HG03521 (cell line): Measurements from ENCODE around the gene UBAC2.

ENCODE experiments used
- ATAC-seq: cut with Tn5 transposase; IDR thresholded peaks from one replicate; pipeline ENCODE4 v1.9.1; 2021; ENCODE audit warnings: mild to moderate bottlenecking, moderate library complexity; ENCODE audit not compliant: unreplicated experiment

Gene UBAC2

GRCh38 chr13:99370481-99371275 is 170.0 kb downstream of the UBAC2 start:
- ATAC-seq, result no peak

- ATAC-seq, result no peak
Measured at GRCh38 chr13:99371956-99372355, 171.3 kb downstream of the UBAC2 start.

GRCh38 chr13:99373436-99373835 is 172.8 kb downstream of the UBAC2 start:
- ATAC-seq, result no peak

- ATAC-seq, result no peak
Measured at GRCh38 chr13:99374169-99374991, 173.7 kb downstream of the UBAC2 start.

GRCh38 chr13:99374994-99375737 is 174.5 kb downstream of the UBAC2 start:
- peak; percentile 45 for ATAC-seq

- no peak for ATAC-seq
Measured at GRCh38 chr13:99375738-99376080, 175.1 kb downstream of the UBAC2 start.

- peak; percentile 50 for ATAC-seq
Measured at GRCh38 chr13:99376132-99376531, 175.5 kb downstream of the UBAC2 start.

- no peak for ATAC-seq
Measured at GRCh38 chr13:99376924-99377323, 176.3 kb downstream of the UBAC2 start.

- no peak for ATAC-seq
Measured at GRCh38 chr13:99377641-99378040, 177.0 kb downstream of the UBAC2 start.

GRCh38 chr13:99378985-99379733 is 178.5 kb downstream of the UBAC2 start:
- no peak for ATAC-seq

- no peak for ATAC-seq
Measured at GRCh38 chr13:99379856-99380801, 179.5 kb downstream of the UBAC2 start.

- ATAC-seq, result peak; percentile 68
Measured at GRCh38 chr13:99380921-99381645, 180.4 kb downstream of the UBAC2 start.

- ATAC-seq, result no peak
Measured at GRCh38 chr13:99381766-99382165, 181.1 kb downstream of the UBAC2 start.

GRCh38 chr13:99382428-99383133 is 181.9 kb downstream of the UBAC2 start:
- no peak for ATAC-seq

GRCh38 chr13:99383511-99383921 is 182.9 kb downstream of the UBAC2 start:
- ATAC-seq, result no peak

- ATAC-seq, result no peak
Measured at GRCh38 chr13:99383946-99384345, 183.3 kb downstream of the UBAC2 start.

GRCh38 chr13:99384468-99384867 is 183.8 kb downstream of the UBAC2 start:
- no peak for ATAC-seq

GRCh38 chr13:99385161-99385560 is 184.5 kb downstream of the UBAC2 start:
- no peak for ATAC-seq
